ENCODE measurements around the gene EN2.
"Not testable (repeated sequence)": the region's sequence is repeated elsewhere in the genome, so short reads cannot be mapped to it uniquely, and the experiment has no call there.

EN2 gene

DNA sequence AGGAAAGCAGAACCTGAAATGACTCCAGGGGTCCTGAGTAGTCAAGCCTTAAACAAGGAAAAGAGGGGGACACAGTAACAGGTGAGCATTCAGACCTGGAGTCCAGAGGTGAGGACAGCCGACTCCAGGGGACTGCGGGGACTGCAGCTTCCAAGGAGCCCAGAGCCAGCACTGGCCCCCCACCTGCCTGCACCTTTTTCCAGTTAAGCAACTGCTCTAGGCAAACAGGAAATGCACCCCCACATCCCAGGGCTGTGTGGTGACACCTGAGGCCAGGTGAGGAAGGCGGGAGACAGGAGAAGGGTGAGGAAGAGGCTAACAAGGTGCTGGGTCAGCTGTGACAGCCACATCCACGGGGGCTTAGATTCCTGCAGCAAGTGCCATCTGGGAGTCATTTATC is 20.1 kb upstream of the EN2 start:
- no peak for DNase-seq (ENCODE audit: low read depth)
- H3K4me3 ChIP-seq (ENCODE audit: low read depth, low read length): no peak overlapping the region
- TF ChIP-seq, protein P1, sequence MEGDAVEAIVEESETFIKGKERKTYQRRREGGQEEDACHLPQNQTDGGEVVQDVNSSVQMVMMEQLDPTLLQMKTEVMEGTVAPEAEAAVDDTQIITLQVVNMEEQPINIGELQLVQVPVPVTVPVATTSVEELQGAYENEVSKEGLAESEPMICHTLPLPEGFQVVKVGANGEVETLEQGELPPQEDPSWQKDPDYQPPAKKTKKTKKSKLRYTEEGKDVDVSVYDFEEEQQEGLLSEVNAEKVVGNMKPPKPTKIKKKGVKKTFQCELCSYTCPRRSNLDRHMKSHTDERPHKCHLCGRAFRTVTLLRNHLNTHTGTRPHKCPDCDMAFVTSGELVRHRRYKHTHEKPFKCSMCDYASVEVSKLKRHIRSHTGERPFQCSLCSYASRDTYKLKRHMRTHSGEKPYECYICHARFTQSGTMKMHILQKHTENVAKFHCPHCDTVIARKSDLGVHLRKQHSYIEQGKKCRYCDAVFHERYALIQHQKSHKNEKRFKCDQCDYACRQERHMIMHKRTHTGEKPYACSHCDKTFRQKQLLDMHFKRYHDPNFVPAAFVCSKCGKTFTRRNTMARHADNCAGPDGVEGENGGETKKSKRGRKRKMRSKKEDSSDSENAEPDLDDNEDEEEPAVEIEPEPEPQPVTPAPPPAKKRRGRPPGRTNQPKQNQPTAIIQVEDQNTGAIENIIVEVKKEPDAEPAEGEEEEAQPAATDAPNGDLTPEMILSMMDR (IDR thresholded peaks at IDR 0.05; ENCODE audit: low read depth, low read length, missing control alignments): no peak

DNA sequence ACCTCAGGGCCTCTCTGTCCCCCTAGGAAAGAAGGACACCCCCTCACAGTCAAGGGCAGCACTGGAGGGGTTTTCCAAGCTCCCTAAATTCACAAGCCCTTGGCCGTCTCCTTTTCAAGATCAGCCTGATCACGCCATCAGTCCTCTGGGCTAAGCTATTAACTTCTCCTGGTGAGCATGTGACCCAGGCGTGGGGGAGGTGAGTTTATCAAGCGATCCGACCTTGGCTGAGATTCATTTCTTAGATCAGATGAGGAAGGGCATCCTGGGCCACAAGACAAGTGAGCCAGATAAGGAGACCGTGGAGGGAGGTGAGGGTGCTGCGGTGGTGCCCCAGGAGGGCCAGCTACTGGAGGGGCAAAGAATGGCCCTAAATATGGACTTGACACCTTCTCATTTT is 19.2 kb upstream of the EN2 start:
- no peak overlapping the region for H3K4me3 ChIP-seq (ENCODE audit: low read depth, low read length)
- TF ChIP-seq, protein P1 (IDR thresholded peaks at IDR 0.05; ENCODE audit: low read depth, low read length, missing control alignments): no peak
- no peak for DNase-seq (ENCODE audit: low read depth)

DNA sequence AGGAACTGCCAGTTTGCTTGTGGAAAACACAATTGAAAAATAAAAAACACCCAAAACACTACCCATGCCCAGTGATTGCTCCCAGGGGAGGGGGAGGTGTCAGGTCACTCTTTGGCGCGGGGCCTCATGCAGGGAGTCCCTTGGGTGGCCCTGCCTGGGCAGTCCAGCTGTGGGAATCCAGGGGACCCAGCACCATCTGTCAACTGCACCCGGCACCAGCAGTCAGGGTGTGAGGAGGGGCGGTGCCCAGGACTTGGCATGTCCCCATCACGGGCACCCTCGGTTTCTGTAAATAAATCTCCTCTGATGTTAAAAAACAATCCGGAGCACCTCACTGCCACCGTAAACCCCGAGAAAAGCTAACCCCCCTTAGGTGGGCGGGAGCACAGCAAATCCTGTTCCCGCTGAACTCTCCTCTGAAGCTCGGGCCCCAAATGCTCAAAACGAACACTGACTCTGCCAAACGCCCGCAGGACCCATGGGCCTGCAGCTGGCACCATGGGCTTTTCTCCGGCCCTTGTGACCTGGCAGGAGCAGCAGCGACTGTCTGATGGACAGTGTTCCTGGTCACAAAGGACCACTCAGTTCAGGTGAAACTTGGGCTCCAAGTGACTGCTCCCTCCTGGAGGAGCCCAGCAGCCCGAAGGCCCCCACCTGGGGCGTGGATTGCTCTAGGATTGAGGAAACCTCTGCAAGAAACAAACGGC is 18.5 kb upstream of the EN2 start:
- no peak for DNase-seq (ENCODE audit: low read depth)
- H3K4me3 ChIP-seq (ENCODE audit: low read depth, low read length): no peak overlapping the region
- TF ChIP-seq, protein P1 (IDR thresholded peaks at IDR 0.05; ENCODE audit: low read depth, low read length, missing control alignments): no peak

DNA sequence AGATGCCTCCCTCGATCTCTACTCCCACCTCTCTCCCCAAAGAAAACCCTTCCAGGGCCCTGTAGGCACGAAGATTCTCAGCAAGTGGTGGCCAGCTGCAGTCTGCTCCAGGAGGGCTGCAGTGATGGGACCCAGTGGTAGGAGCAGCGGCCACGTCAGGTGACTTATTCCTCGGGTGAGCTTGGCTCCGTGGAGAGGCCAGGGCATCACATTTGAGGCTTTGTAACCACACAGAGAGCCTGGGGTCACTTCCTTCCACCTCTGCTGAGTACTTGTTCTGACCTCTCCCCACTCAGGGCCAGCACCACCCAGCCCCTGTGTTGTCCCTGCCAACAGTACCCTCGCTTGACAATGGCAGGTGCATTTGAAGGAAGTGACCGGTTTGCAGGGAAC is 17.9 kb upstream of the EN2 start:
- no peak overlapping the region for H3K4me3 ChIP-seq (ENCODE audit: low read depth, low read length)
- TF ChIP-seq, protein P1 (IDR thresholded peaks at IDR 0.05; ENCODE audit: low read depth, low read length, missing control alignments): no peak
- DNase-seq (ENCODE audit: low read depth): no peak

DNA sequence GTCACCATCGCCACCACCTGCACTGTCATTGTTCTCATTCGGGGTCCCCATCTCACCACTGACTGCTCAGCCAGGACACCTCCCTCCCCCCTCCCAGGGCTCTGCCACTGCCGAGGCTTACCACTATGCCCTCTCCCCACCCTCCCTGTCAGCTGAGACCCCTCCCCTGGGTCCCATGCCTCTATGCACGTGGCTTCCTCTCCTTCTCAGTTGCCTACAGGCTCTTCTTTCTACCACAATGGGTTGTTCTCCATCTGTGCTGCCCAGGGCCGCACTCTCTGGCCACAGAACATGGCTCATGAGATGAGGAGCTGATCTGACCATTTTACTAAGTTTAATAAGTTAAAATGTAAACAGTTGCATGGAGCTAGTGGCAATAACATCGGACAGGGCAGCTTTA is 16.1 kb upstream of the EN2 start:
- TF ChIP-seq, protein P1 (IDR thresholded peaks at IDR 0.05; ENCODE audit: low read depth, low read length, missing control alignments): no peak
- DNase-seq (ENCODE audit: low read depth): no peak
- H3K4me3 ChIP-seq (ENCODE audit: low read depth, low read length): no peak overlapping the region

DNA sequence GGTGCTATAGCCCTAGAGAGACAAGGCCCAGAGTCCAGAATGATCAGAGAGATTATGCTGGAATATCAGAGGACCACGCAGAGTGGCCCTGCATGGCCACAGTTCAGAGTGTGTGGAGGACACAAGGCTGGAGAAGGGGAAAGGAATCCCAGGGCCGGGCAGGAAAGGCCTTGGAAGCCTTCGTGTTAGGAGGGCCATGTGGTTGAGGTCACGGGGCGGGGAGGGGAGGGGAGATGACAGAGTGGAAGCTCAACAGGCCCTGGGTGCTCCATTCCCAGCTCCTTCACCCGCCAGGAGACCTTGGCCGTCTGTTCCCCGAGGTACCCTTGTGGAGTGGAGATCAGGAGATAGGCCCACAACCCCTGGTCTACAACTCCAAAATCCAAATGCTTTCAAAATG is 13.2 kb upstream of the EN2 start:
- TF ChIP-seq, protein P1 (IDR thresholded peaks at IDR 0.05; ENCODE audit: low read depth, low read length, missing control alignments): no peak
- no peak for DNase-seq (ENCODE audit: low read depth)
- H3K4me3 ChIP-seq (ENCODE audit: low read depth, low read length): no peak overlapping the region

DNA sequence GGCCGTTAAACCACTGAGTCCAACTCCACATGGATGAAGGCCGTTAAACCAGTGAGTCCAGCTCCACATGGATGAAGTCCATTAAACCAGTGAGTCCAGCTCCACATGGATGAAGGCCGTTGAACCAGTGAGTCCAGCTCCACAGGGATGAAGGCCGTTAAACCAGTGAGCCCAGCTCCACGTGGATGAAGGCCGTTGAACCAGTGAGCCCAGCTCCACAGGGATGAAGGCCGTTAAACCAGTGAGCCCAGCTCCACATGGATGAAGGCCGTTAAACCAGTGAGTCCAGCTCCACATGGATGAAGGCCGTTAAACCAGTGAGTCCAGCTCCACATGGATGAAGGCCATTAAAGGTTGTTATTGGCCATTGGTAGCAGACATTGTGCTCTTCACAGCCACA is 12.3 kb upstream of the EN2 start:
- DNase-seq (ENCODE audit: low read depth); H3K4me3 ChIP-seq (ENCODE audit: low read depth, low read length): not testable (repeated sequence)

Data from GM12864 (cell line).